Gastroesophageal sphincter (tissue), 3 donors: ENCODE measurements around the gene C1orf174.

Source experiments
- CTCF ChIP-seq, 4 experiments: fragments of 200-600 bp in 2 of 4; fragments of 450-650 bp in 2 of 4; sonication (generic) in 1 of 4; IDR thresholded peaks; one replicate each; pipeline ENCODE4 v1.5.1; 2017 to 2019; ENCODE audit warnings: antibody characterized with exemption in 4 of 4, mild to moderate bottlenecking in 2 of 4, moderate library complexity in 2 of 4
- EP300 ChIP-seq: sonication (generic); formaldehyde crosslinking; IDR thresholded peaks from one replicate; pipeline ENCODE4 v1.6.1; 2017; ENCODE audit warnings: antibody characterized with exemption, mild to moderate bottlenecking
- POLR2A ChIP-seq, 2 donors: fragments of 450-650 bp; IDR thresholded peaks; one replicate each; pipeline ENCODE4 v1.6.1; 2017; ENCODE audit warnings: antibody characterized with exemption in 2 of 2, mild to moderate bottlenecking in 2 of 2, moderate library complexity in 1 of 2

DNA sequence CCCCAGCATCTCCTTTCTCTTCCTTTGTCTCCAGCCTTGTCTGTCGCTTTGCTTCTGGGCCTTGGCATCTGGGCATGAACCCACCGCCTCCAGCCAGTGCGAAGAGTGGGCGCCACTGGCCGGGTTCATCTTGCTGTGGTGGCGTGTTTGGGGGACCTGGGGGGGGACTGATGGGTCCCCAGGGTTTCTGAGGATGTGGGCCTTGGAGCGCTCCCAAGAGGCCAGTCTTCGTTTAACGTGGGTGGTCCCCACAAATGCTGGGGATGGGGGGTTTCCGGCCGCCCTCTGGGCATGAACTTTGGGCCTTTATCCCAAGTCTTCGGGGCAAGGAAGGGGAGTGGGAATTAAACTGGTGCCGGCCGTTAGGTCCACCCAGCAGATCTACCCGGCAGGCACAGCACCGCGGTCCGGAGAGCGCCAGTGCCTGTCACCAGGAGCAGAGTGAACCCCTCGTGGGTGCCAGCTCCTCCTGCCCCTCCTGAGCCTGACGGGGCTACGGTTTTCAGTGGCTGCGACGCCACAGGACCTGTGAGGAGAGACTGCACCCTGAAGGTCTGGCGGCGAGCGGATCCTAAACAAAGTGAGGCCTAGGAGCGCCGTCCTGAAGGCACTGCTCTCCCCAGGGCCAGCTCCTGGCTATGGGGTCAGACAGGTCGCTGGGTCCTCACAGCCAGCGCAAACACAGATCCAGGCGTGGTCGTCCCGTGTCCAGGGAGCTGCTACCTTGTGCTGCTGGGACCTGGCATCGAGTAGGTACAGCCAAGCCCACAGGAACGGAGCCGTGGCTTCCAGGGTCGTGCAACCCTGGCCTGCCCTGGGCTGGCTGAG is 12.1 kb upstream of the C1orf174 start:
- TF ChIP-seq CTCF (IDR thresholded peaks at IDR 0.05) (no peak), POLR2A (IDR thresholded peaks at IDR 0.05) (no peak), EP300 (no peak)
